Measurements from ENCODE around the gene MANBA.

DNA sequence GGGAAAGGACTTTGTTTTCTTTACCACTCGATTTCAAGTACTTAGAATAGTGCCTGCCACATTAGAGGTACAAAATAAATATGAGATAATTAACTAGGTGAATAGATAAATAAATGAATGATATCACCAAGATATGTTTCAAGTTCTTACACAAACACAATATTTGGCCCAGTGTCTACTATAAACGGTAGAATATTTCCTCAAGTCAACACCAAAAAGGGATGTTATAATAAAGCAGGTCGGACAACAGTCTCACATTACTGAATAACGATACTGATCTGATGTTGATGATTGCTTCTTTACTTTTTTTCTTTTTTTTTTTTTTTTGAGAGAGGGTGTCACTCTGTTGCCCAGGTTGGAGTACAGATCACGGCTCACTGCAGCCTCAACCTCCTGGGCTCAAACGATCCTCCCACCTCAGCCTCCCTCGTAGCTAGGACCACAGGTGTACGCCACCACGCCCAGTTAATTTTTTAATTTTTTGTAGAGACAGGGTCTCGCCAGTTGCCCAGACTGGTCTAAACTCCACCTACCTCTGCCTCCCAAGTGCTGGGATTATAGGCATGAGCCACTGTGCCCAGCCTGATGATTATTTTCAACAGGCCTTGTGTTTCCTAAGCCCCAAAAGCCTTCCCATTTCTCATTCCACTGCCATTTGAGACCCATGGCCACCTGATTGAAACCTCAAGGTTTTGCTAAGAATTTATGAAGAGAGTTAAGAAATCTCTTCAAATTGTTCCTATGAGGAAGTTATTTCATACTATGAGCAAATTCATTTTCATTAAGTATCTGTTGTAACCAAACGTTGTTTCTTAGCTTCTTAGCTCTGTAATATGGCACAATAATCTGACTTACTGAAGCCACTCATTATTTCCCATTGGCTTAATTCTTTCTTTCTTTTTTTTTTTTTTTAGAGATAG, 2.3 kb downstream of the MANBA start:
- TF ChIP-seq, protein P1, sequence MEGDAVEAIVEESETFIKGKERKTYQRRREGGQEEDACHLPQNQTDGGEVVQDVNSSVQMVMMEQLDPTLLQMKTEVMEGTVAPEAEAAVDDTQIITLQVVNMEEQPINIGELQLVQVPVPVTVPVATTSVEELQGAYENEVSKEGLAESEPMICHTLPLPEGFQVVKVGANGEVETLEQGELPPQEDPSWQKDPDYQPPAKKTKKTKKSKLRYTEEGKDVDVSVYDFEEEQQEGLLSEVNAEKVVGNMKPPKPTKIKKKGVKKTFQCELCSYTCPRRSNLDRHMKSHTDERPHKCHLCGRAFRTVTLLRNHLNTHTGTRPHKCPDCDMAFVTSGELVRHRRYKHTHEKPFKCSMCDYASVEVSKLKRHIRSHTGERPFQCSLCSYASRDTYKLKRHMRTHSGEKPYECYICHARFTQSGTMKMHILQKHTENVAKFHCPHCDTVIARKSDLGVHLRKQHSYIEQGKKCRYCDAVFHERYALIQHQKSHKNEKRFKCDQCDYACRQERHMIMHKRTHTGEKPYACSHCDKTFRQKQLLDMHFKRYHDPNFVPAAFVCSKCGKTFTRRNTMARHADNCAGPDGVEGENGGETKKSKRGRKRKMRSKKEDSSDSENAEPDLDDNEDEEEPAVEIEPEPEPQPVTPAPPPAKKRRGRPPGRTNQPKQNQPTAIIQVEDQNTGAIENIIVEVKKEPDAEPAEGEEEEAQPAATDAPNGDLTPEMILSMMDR (conservative IDR thresholded peaks at IDR 0.05 in 1 of 2, IDR thresholded peaks at IDR 0.05 in 1 of 2; ENCODE audit: extremely low read depth in 1 of 2, insufficient read depth in 1 of 2, low read depth in 1 of 2, low read length in 2 of 2), result no peak
- TF ChIP-seq EZH2 (IDR thresholded peaks at IDR 0.05; ENCODE audit: borderline replicate concordance, low read length), result no peak

All from mammary epithelial cell (primary cell).